Endodermal cell (in vitro differentiated cells): ENCODE data around the gene LSM3. TPM values are rescaled to one million over a fixed set of nuclear protein-coding genes. Genes with fewer than 3 reads are reported as not detected.

Experiments
- DNase-seq: peaks from one replicate; pipeline ENCODE4 v3.0.0-alpha.2; 2017
- H3K27ac ChIP-seq: 2 replicates; pipeline ENCODE4 v1.5.1; 2013; ENCODE audit warnings: mild to moderate bottlenecking, low read depth, low read length, moderate library complexity
- H3K27me3 ChIP-seq: 2 replicates; pipeline ENCODE4 v1.6.1; 2013; ENCODE audit warnings: mild to moderate bottlenecking, low read length, moderate library complexity; ENCODE audit not compliant: insufficient read depth, control insufficient read depth, poor library complexity, severe bottlenecking
- H3K36me3 ChIP-seq: 2 replicates; pipeline ENCODE4 v1.7.0; 2013; ENCODE audit warnings: mild to moderate bottlenecking, low read length, moderate library complexity; ENCODE audit not compliant: control insufficient read depth, insufficient read depth
- H3K4me1 ChIP-seq: one replicate; pipeline ENCODE4 v1.7.0; 2013; ENCODE audit warnings: low read length; ENCODE audit not compliant: control insufficient read depth, insufficient read depth
- H3K4me3 ChIP-seq: 2 replicates; pipeline ENCODE4 v1.5.1; 2013; ENCODE audit warnings: mild to moderate bottlenecking, low read length, moderate library complexity
- H3K9ac ChIP-seq: 2 replicates; pipeline ENCODE4 v1.6.1; 2013; ENCODE audit warnings: mild to moderate bottlenecking, low read length, moderate library complexity; ENCODE audit not compliant: poor library complexity, severe bottlenecking; ENCODE audit errors: extremely low read depth
- H3K9me3 ChIP-seq: 2 replicates; pipeline ENCODE4 v1.6.1; 2013; ENCODE audit warnings: mild to moderate bottlenecking, low read length, moderate library complexity; ENCODE audit not compliant: control insufficient read depth
- H3K27ac Mint-ChIP-seq: 2 replicates; pipeline ENCODE4 v1.8.0; 2020; ENCODE audit warnings: mixed read lengths
- H3K27me3 Mint-ChIP-seq: 2 replicates; pipeline ENCODE4 v1.8.0; 2021; ENCODE audit warnings: mild to moderate bottlenecking, mixed read lengths; ENCODE audit not compliant: insufficient read depth
- H3K36me3 Mint-ChIP-seq: 2 replicates; pipeline ENCODE4 v1.8.0; 2020; ENCODE audit warnings: low read depth, mixed read lengths
- H3K4me1 Mint-ChIP-seq: 2 replicates; pipeline ENCODE4 v1.8.0; 2020; ENCODE audit warnings: mixed read lengths
- H3K4me3 Mint-ChIP-seq: 2 replicates; pipeline ENCODE4 v1.8.0; 2020; ENCODE audit warnings: mild to moderate bottlenecking, moderate library complexity, mixed read lengths
- H3K9me3 Mint-ChIP-seq: 2 replicates; pipeline ENCODE4 v1.8.0; 2020; ENCODE audit warnings: mild to moderate bottlenecking, mixed read lengths
- CTCF ChIP-seq: fragments of 200-600 bp; sonication (generic); conservative IDR thresholded peaks from 2 replicates; pipeline ENCODE4 v1.5.0; 2021; ENCODE audit warnings: antibody characterized with exemption, mild to moderate bottlenecking
- whole genome bisulfite sequencing, 2 experiments: methylation state at CpG; one replicate each; pipeline versions ENCODE4 v1.1.5 to v1.1.7; 2013; ENCODE audit warnings: missing lambda C conversion rate in 2 of 2, mixed read lengths in 1 of 2; ENCODE audit not compliant: insufficient coverage in 1 of 2, insufficient read length in 1 of 2; 5-methylcytosine and 5-hydroxymethylcytosine counted together
- total RNA-seq, 2 donors: library from RNA; stranded (reverse); fragmentation: NEBNext Ultra II Directional in 1 of 2; extraction: Animal tissue kit (Norgen Biotek cat#: 25700) in 1 of 2; gene quantifications; 2 replicates in 1 of 2; 3 replicates in 1 of 2; pipeline ENCODE4 v1.2.1, GENCODE V29; 2021

LSM3 gene
- total RNA-seq, 2 donors from 2014 or later: 18.1 to 19.7 TPM

GRCh38 chr3:14234251-14235002 is 55.8 kb downstream of the LSM3 start:
- Histone ChIP-seq H3K4me1 (no peaks in the 10 kb centered on the region), H3K27me3 (peaks cover 93% of the 10 kb centered on the region), H3K9ac (no peak overlapping the region), H3K36me3 (no peaks in the 10 kb centered on the region), H3K4me3 (no peak overlapping the region), H3K27ac (no peak overlapping the region), H3K9me3 (peaks cover 20% of the 10 kb centered on the region)
- no peak for DNase-seq
- peaks cover 6% of the 10 kb centered on the region for H3K4me1 Mint-ChIP-seq
- H3K27me3 Mint-ChIP-seq: peaks cover 100% of the 10 kb centered on the region
- H3K9me3 Mint-ChIP-seq: peaks cover 33% of the 10 kb centered on the region
- H3K4me3 Mint-ChIP-seq: no peak overlapping the region
- WGBS, 2 experiments: 90 to 93% methylated on average over 8 to 11 of the region's 12 CpGs
- H3K36me3 Mint-ChIP-seq: no peaks in the 10 kb centered on the region
- H3K27ac Mint-ChIP-seq: no peak overlapping the region
- TF ChIP-seq CTCF: no peak

GRCh38 chr3:14235003-14235911 is 56.6 kb downstream of the LSM3 start:
- no peak overlapping the region for H3K27ac Mint-ChIP-seq
- peaks cover 6% of the 10 kb centered on the region for H3K4me1 Mint-ChIP-seq

More at GRCh38 chr3:14235003-14235911, 56.6 kb downstream of the LSM3 start:
- Mint-ChIP-seq H3K36me3 (no peaks in the 10 kb centered on the region), H3K27me3 (peaks cover 100% of the 10 kb centered on the region), H3K9me3 (peaks cover 30% of the 10 kb centered on the region), H3K4me3 (no peak overlapping the region)
- Histone ChIP-seq H3K4me3 (no peak overlapping the region), H3K9ac (no peak overlapping the region), H3K9me3 (peaks cover 20% of the 10 kb centered on the region), H3K36me3 (no peaks in the 10 kb centered on the region), H3K27ac (no peak overlapping the region), H3K27me3 (peaks cover 93% of the 10 kb centered on the region), H3K4me1 (no peaks in the 10 kb centered on the region)
- 44 to 77% methylated on average over 1 to 4 of the region's 4 CpGs for WGBS, 2 experiments
- no peak for TF ChIP-seq CTCF
- no peak for DNase-seq
